ENCODE measurements around the gene TCHHL1.

- TF ChIP-seq POLR2AphosphoS5 (IDR thresholded peaks at IDR 0.05) (peak in 1 of 2 donors; percentile 38), CTCF (IDR thresholded peaks at IDR 0.05) (no peak), POLR2A (IDR thresholded peaks at IDR 0.05; ENCODE audit: low read depth) (no peak)
Observed at GRCh38 chr1:152049291-152050083, 39.4 kb downstream of the TCHHL1 start.

Measured in esophagus muscularis mucosa (tissue), 3 donors.